RWPE1 (cell line): Measurements from ENCODE around the gene IGSF9B.

Experiments
- CTCF ChIA-PET: fragments of 350-600 bp; sonication (Branson Sonifier 250); formaldehyde crosslinking; extraction: SDS; loops from one replicate; lab custom pipeline; 2021; lab: Yijun Ruan, JAX
- POLR2A ChIA-PET: fragments of 400-600 bp; formaldehyde crosslinking; extraction: SDS; loops from one replicate; lab custom pipeline; 2020; ENCODE audit warnings: antibody characterized with exemption; ENCODE audit not compliant: low non-redundant PET; lab: Yijun Ruan, JAX
- DNase-seq: peaks from one replicate; pipeline ENCODE4 v3.0.0; 2012; ENCODE audit warnings: low spot score
- H3K27ac ChIP-seq: fragments of 450-650 bp; 2 replicates; pipeline ENCODE4 v1.5.1; 2017
- CTCF ChIP-seq: fragments of 450-650 bp; conservative IDR thresholded peaks from 2 replicates; pipeline ENCODE4 v1.5.1; 2017; ENCODE audit warnings: low read depth, mild to moderate bottlenecking

The IGSF9B gene

DNA sequence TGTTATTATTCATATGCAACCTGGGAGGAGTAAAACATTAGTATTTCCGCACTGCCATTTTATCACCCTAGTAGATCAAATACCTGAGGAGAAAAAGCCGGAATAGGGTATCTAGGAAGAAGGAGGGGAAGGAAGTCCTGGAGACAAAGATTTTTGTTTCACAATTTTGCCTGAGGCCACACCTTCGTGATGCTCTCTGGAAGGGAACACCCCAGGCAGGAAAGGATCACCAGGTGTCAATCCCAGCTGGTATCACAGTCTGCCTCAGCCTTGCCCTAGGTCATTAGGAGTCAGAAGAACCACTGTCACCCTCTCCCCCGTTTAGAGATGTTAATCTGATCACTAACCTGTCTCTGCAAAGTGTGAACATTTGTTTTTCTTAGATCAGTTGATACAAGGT is 35.4 kb upstream of the IGSF9B start:
- TF ChIP-seq CTCF = no peak
- no peak overlapping the region for H3K27ac ChIP-seq
- DNase-seq = no peak
- POLR2A ChIA-PET = no interaction called here
- CTCF ChIA-PET = no interaction called here

DNA sequence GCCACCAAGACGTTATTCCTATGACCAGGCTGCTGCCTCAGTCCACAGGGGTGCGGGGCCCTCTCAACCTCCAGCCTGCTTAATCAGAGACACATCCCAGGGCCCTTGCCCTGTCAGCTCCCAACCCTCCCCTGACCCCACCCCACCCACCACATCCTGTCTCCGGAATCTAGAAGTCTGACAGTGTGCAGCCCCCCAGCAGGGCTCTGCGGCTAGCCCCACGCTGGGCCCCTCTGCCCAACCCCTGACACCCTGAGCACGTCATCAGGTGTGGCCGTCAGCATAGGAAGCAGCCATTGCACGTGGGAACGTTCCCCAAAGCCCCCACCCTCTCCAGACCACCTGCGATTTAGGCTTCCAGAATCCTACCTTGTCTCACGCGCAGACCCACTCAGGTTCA is 34.3 kb upstream of the IGSF9B start:
- no peak for DNase-seq
- TF ChIP-seq CTCF = no peak
- CTCF ChIA-PET = no interaction called here
- POLR2A ChIA-PET = no interaction called here
- no peak overlapping the region for H3K27ac ChIP-seq

DNA sequence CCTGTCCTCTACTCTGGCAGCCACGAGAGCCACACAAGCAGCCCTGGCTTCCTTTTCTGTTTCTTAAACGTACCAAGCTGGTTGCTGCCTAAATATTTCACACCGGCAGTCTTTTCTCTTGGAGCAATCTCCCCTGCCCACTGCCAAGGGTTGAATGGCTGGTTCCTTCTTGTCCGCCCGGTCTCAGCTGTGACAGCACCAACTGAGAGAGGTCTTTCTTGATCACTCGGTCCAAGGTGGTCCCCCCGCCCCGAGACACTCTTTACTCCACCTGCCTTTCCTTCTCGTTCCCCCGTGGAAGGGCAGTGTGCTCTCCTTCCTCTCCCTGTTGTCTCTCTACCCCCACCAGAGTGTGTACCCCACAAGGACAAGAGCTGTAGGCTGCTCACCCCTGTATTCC is 33.7 kb upstream of the IGSF9B start:
- no peak overlapping the region for H3K27ac ChIP-seq
- no peak for DNase-seq
- TF ChIP-seq CTCF = no peak
- POLR2A ChIA-PET = no interaction called here
- CTCF ChIA-PET = no interaction called here

- no peak for TF ChIP-seq CTCF
- no peak overlapping the region for H3K27ac ChIP-seq
- ChIA-PET CTCF (no interaction called here), POLR2A (no interaction called here)
- DNase-seq = no peak
Measured at GRCh38 chr11:133988686-133989410, 32.1 kb upstream of the IGSF9B start.

DNA sequence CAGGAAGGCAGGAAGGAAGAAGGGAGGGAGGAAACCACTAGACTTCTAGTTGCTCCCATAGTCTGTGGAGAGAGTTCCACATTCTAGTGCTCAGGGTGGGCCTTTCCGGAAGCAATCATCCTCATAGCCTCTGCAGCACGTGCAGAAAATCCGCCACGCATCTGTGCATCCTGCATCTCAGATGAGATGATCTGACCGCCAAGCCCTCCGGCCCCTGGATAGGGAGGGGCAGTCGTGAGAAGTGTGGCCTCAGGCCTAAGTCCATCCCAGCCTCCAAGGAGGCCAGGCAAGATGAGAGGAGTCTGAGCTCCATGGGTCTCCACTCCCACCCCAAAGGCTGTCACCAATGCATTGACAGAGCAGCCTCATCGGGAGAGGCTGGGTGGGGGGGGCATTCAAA is 30.4 kb upstream of the IGSF9B start:
- TF ChIP-seq CTCF = no peak
- CTCF ChIA-PET = interaction anchor here (0.6 to 1.5 kb wide), 2 partner anchors 44 to 60 kb away, joined by 3 to 5 read pairs; no protein-coding TSS in a partner anchor
- no peak for DNase-seq
- POLR2A ChIA-PET = no interaction called here
- H3K27ac ChIP-seq = no peak overlapping the region

DNA sequence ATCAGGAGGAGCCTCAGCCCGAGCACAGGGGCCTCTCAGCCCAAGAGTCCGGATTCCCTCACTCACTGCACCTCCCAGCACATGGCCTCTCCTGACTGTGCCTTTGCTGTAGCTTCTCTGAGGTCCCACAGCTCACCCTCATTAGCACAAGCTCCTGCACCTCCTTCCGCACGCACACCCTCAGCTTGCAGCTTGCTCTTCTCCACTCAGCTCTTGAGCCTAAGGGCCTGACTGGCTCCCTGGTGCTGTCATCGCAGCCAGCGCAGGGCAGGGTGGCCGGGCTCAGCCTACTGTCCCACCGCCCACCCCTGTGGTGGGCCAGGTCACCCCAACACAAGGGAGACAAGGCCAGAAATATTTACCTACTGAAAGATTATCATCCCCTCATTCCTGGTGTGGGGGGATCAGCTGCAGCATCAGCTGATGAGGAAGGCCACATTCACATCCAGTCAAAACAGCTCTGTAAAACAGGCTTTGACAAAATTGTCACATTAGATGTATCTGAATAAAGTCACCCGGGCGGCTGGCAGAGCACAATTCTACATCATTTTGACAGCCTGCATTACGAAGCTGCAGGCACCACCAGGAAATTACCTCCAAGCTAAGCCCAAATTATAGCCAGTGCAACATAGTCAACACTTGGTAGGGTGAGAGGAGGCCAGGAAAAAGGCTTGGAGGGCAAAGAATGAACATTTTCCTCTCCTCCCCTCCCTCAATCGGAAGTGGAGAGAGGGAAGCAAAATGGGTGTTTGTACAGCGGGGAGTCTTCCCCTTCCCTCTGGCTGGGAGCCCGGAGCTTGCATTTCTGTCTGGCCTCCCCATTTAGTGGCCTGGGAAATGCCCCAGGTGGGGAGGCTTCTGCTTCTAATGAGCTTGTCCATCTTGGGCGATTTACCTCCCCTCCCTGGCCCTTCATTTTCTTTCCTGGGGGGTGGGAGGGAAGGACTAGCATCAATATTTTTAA is 29.5 kb upstream of the IGSF9B start:
- H3K27ac ChIP-seq = no peak overlapping the region
- POLR2A ChIA-PET = no interaction called here
- no peak for TF ChIP-seq CTCF
- DNase-seq = no peak
- CTCF ChIA-PET = interaction anchor here (1.0 to 1.5 kb wide), 4 partner anchors 8 to 59 kb away, joined by 3 to 5 read pairs (median 4); no protein-coding TSS in a partner anchor
